ENCODE results near the gene GLI1. TPM values are rescaled to one million over a fixed set of nuclear protein-coding genes. Genes with fewer than 3 reads are reported as not detected.
A peak's percentile ranks its signal among the peaks of the same experiment; 100 is the strongest.
"Not testable (repeated sequence)": the region's sequence is repeated elsewhere in the genome, so short reads cannot be mapped to it uniquely, and the experiment has no call there.

Gene GLI1
- under 1 TPM; 0.10 to 0.22 TPM for total RNA-seq
- 0 to 0.68 reads per million in 2 donors for total RNA-seq

DNA sequence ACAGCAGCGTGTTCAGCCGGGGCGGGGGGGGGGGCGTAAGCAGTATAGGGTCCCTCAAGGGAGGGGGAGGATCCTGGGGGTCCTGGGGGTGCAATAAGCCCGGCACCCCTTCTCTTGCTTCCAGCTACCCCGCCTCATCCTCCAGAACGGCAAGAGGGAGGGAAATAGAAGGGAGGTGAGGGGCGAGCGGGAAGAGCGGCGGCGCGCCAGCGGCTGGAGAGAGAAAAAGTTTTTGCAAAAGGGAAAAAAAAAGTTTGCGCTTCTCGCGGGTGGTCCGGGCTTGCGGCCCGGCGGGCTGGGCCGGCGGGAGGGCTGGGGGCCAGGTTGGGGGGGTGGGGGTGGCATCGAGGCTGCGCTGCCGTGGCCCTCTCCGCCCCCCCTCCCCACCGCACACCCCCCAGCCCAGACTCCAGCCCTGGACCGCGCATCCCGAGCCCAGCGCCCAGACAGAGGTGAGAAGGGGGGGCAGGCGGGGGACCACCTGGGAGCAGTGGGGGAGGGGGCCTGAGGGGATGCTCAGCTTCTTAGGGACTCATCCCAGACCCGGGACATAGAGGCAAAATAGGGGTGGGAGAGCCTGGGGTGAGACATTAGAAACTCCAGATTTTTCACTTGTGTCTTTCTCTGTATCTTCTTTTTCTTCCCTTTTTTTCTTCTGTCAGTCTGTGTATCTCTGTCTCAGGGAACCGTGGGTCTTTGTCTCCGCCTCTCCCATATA is at the start of gene GLI1:
GLI1 (plus strand) TSS at position 36 of the 718 bp plus-strand sequence. CDS start 3,907 bp downstream, outside the sequence.
- Mint-ChIP-seq H3K4me3 (peak within 1 kb of the TSS; percentile 95), H3K4me1 (peaks cover 50% of the 10 kb centered on the region), H3K27ac (peak within 1 kb of the TSS; percentile 90), H3K36me3 (ENCODE audit: low read depth) (peaks cover 2% of the 10 kb centered on the region), H3K27me3 (peaks cover 15% of the 10 kb centered on the region)
- no peaks in the 10 kb centered on the region for H3K9me3 ChIP-seq (ENCODE audit: control insufficient read depth, low read length, poor library complexity, severe bottlenecking)
- no peak for ATAC-seq
- DNase-seq, result no peak

DNA sequence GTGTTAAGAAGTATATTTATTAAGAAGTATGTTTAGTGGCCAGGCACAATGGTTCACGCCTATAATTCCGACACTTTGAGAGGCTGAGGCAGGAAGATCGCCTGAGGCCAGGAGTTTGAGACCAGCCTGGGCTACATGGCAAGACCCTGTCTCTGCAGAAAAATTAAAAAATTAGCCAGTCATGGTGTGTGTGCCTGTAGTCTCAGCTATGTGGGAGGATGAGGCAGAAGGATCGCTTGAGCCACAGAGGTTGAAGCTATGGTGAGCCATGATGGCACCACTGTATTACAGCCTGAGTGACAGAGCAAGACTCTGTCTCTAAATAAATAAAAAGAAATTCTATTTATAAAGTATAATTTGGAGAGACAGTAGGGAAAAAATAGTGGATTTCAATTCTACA is 49.1 kb upstream of the GLI1 start:
- no peaks in the 10 kb centered on the region for H3K27me3 Mint-ChIP-seq

DNA sequence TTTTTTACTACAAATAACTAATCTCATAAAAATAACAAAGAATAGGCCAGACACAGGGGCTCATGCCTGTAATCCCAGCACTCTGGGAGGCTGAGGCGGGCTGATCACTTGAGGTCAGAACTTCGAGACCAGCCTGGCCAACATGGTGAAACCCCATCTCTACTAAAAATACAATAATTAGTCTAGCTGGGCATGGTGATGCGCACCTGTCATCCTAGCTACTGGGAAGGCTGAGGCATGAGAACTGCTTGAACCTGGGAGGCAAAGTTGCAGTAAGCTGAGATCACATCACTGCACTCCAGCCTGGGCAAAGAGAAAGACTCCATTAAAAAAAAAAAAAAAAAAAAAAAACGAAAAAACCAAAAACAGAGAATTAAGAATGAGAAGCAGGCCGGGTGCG is 45.4 kb upstream of the GLI1 start:
- not testable (repeated sequence) for H3K36me3 Mint-ChIP-seq (ENCODE audit: low read depth); H3K27ac Mint-ChIP-seq; H3K9me3 ChIP-seq (ENCODE audit: control insufficient read depth, low read length, poor library complexity, severe bottlenecking); DNase-seq; H3K27me3 Mint-ChIP-seq; H3K4me3 Mint-ChIP-seq; ATAC-seq
- peaks cover 35% of the 10 kb centered on the region for H3K4me1 Mint-ChIP-seq

More for the DNA sequence above, 49.1 kb upstream of the GLI1 start:
- Mint-ChIP-seq H3K4me1 (peaks cover 22% of the 10 kb centered on the region), H3K36me3 (ENCODE audit: low read depth) (no peaks in the 10 kb centered on the region), H3K4me3 (no peak overlapping the region), H3K27ac (no peak overlapping the region)
- DNase-seq, result no peak
- no peaks in the 10 kb centered on the region for H3K9me3 ChIP-seq (ENCODE audit: control insufficient read depth, low read length, poor library complexity, severe bottlenecking)
- ATAC-seq, result no peak

DNA sequence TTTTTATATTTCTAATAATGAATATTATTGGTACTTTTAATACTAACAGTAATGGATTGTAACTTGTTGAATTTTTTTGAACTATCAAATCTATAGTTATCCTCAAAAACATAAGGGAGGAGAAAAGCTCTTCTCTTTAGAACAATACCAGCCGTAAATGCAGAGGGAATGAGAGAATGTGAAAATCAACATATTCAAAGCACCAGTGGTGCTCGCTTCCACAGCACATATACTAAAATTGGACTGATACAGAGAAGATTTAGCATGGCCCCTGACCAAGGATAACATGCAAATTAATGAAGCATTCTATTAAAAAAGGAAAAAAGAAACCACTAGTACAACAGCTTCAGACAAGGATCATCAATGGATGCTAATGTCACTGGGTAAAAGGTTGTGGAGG is 44.5 kb upstream of the GLI1 start:
- H3K9me3 ChIP-seq (ENCODE audit: control insufficient read depth, low read length, poor library complexity, severe bottlenecking), result no peaks in the 10 kb centered on the region
- no peak for DNase-seq
- H3K4me1 Mint-ChIP-seq, result peaks cover 41% of the 10 kb centered on the region
- no peak overlapping the region for H3K27ac Mint-ChIP-seq
- no peak overlapping the region for H3K4me3 Mint-ChIP-seq
- no peaks in the 10 kb centered on the region for H3K27me3 Mint-ChIP-seq
- no peak for ATAC-seq
- peaks cover 8% of the 10 kb centered on the region for H3K36me3 Mint-ChIP-seq (ENCODE audit: low read depth)

DNA sequence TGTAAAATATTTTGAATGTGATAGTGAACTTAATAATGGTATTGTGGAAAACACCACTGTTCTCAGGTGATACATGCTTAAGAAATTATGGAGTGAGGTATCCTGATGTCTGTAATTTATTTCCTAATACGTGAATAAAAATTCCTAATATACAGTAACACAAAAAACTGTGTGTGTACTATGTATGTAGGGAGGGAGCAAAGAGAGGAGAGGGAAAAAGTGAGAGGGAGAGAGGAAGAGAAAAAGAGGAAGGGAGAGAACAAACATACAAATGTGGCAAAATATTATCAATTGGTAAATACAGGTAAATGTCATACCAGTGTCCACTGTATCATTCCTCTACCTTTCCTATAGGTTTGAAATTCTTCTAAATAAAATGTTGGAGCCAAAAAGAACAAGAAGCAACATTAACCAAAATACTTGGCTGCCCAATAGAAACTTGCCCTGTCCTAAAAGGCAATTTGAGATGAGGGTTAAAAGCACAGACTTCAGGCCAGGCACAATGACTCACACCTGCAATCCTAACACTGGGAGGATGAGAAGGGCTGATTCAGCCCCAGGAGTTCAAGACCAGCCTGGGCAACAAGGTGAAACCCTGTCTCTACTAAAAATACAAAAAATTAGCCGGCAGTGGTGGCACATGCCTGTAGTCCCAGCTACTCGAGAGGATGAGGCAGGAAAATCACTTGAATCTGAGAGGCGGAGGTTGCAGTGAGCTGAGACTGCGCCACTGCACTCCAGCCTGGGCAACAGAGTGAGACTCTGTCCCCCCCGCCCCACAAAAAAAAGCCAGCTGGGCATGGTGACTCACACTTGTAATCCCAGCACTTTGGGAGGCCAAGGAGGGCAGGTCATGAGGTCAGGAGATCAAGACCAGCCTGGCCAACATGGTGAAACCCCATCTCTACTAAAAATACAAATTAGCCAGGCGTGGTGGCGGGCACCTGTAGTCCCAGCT is 43.3 kb upstream of the GLI1 start:
- H3K9me3 ChIP-seq (ENCODE audit: control insufficient read depth, low read length, poor library complexity, severe bottlenecking), result no peaks in the 10 kb centered on the region
- DNase-seq, result no peak
- Mint-ChIP-seq H3K4me3 (no peak overlapping the region), H3K4me1 (peaks cover 47% of the 10 kb centered on the region), H3K27ac (no peak overlapping the region), H3K27me3 (no peaks in the 10 kb centered on the region), H3K36me3 (ENCODE audit: low read depth) (peaks cover 14% of the 10 kb centered on the region)
- ATAC-seq, result no peak

DNA sequence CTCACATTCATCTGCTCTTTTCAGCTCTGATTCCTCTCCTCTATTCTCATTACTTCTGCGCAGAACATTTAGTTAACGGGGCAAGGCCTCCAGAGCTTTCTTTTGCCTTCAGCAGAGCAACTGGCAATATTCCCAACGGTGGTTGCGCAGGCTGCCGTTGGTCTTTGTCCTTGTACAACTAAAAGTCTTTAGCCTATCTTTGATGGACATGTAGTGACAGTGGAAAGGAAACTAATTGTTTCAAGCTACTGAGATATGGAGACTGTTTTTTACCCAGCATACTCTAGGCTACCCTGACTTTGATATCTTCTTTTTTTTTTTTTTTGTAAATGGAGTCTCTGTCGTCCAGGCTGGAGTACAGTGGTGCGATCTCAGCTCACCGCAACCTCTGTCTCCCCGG is 41.3 kb upstream of the GLI1 start:
- no peaks in the 10 kb centered on the region for H3K27me3 Mint-ChIP-seq
- no peak overlapping the region for H3K4me3 Mint-ChIP-seq
- ATAC-seq (no peak), DNase-seq (no peak)
- H3K4me1 Mint-ChIP-seq, result peaks cover 43% of the 10 kb centered on the region
- peaks cover 14% of the 10 kb centered on the region for H3K36me3 Mint-ChIP-seq (ENCODE audit: low read depth)
- peak overlapping the region; percentile 83 for H3K27ac Mint-ChIP-seq
- H3K9me3 ChIP-seq (ENCODE audit: control insufficient read depth, low read length, poor library complexity, severe bottlenecking), result no peaks in the 10 kb centered on the region

DNA sequence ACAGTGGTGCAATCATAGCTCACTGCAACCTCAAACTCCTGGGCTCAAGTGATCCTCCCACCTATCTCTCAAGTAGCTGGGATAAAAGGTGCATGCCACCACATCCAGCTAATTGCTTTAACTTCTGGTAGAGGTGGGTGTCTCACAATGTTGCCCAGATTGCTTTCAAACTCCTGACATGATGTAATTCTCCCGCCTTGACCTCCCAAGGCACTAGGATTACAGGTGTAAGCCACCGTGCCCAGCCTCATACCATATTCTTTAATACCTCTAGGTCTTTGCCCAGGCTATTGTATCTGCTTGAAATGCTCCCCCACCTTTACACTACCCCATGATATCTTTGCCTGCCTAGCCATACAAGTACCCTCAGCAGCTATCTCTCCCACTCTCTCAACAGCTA is 40.1 kb upstream of the GLI1 start:
- H3K9me3 ChIP-seq (ENCODE audit: control insufficient read depth, low read length, poor library complexity, severe bottlenecking), result no peaks in the 10 kb centered on the region
- Mint-ChIP-seq H3K4me1 (peaks cover 45% of the 10 kb centered on the region), H3K27ac (peak overlapping the region; percentile 57), H3K4me3 (no peak overlapping the region), H3K27me3 (no peaks in the 10 kb centered on the region), H3K36me3 (ENCODE audit: low read depth) (peaks cover 16% of the 10 kb centered on the region)
- DNase-seq, result no peak
- no peak for ATAC-seq

DNA sequence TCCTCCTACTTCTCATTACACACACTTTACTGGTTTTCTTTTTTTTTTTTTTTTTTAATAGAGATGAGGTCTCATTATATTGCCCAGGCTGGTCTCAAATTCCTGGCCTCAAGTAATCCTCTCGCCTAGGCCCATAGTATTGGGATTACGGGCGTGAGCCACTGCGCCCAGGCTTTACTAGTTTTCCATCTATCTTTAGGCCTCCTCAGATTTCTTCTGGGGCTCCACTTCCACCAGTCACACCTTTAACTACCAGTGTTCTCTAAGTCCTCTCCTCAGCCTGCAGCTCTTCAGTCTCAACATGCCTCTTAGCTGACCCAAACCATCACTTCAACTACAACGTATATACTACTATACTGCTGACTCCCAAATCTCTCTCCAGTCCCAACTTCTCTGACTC is 39.1 kb upstream of the GLI1 start:
- peak overlapping the region; percentile 57 for H3K27ac Mint-ChIP-seq
- no peaks in the 10 kb centered on the region for H3K9me3 ChIP-seq (ENCODE audit: control insufficient read depth, low read length, poor library complexity, severe bottlenecking)

DNA sequence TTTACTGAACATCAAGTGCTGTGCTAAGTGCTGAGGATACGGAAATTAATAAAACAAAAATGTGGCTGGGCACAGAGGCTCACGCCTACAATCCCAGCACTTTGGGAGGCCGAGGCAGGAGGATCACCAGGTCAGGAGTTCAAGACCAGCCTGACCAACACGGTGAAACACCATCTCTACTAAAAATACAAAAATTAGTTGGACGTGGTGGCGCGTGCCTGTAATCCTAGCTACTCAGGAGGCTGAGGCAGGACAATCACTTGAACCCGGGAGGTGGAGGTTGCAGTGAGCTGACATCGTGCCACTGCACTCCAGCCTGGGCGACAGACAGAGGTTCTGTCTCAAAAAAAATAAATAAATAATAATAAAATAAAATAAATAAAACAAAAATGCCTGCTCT is 32.6 kb upstream of the GLI1 start:
- not testable (repeated sequence) for H3K9me3 ChIP-seq (ENCODE audit: control insufficient read depth, low read length, poor library complexity, severe bottlenecking); ATAC-seq; DNase-seq; H3K36me3 Mint-ChIP-seq (ENCODE audit: low read depth); H3K27ac Mint-ChIP-seq; H3K27me3 Mint-ChIP-seq; H3K4me3 Mint-ChIP-seq
- peaks cover 40% of the 10 kb centered on the region for H3K4me1 Mint-ChIP-seq

More for the DNA sequence above, 39.1 kb upstream of the GLI1 start:
- Mint-ChIP-seq H3K27me3 (no peaks in the 10 kb centered on the region), H3K4me3 (no peak overlapping the region), H3K36me3 (ENCODE audit: low read depth) (peaks cover 16% of the 10 kb centered on the region), H3K4me1 (peaks cover 41% of the 10 kb centered on the region)
- ATAC-seq (no peak), DNase-seq (no peak)

DNA sequence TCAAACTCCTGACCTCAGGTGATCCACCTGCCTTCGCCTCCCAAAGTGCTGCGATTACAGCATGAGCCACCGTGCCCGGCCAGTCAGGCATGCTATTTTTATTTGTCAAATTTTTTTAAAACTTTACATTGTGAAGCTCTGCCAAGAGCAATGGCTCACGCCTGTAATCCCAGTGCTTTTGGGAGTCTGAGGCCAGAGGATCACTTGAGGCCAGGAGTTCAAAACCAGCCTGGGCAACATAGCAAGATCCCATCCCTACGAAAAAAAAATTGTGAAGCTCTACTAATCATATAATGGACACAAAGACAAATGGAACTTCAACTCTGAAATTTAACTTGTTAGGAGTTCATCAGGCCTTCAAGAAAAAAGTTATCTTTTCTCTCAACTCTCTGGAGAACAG is 30.6 kb upstream of the GLI1 start:
- ATAC-seq, result no peak
- Mint-ChIP-seq H3K36me3 (ENCODE audit: low read depth) (peaks cover 2% of the 10 kb centered on the region), H3K4me3 (peak overlapping the region; percentile 96), H3K4me1 (peaks cover 37% of the 10 kb centered on the region), H3K27ac (peak overlapping the region; percentile 99), H3K27me3 (no peaks in the 10 kb centered on the region)
- H3K9me3 ChIP-seq (ENCODE audit: control insufficient read depth, low read length, poor library complexity, severe bottlenecking), result no peaks in the 10 kb centered on the region
- no peak for DNase-seq

DNA sequence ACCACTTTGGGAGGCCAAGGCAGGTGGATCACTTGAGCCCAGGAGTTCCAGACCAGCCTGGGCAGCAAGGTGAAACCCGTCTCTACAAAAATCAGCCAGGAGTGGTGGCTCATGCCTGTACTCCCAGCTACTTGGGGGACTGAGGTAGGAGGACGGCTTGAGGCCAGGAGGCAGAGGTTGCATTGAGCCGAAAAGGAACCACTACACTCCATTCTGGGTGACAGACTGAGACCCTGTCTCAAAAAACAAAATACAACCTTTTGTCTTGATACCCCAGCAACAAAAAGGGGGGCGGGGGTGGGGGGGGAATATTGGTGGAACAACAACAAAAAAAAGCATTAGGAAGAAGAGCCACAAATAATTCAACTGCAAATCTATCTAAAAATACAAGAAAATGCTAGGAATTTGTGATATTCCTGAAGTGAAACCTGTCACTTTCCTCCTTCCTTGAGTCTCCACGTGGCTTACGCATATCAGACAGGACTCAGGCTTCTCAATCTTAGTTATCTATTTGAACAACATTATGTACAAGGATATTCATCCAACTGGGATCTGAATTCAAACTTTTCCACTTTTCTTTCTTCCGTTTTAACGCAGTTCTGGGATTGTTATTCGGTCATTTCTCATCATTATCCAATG is 30.0 kb upstream of the GLI1 start:
- DNase-seq, result no peak
- H3K9me3 ChIP-seq (ENCODE audit: control insufficient read depth, low read length, poor library complexity, severe bottlenecking), result no peaks in the 10 kb centered on the region
- ATAC-seq, result no peak
- Mint-ChIP-seq H3K4me1 (peaks cover 34% of the 10 kb centered on the region), H3K4me3 (peak overlapping the region; percentile 96), H3K27ac (peak overlapping the region; percentile 99), H3K36me3 (ENCODE audit: low read depth) (no peaks in the 10 kb centered on the region), H3K27me3 (no peaks in the 10 kb centered on the region)

DNA sequence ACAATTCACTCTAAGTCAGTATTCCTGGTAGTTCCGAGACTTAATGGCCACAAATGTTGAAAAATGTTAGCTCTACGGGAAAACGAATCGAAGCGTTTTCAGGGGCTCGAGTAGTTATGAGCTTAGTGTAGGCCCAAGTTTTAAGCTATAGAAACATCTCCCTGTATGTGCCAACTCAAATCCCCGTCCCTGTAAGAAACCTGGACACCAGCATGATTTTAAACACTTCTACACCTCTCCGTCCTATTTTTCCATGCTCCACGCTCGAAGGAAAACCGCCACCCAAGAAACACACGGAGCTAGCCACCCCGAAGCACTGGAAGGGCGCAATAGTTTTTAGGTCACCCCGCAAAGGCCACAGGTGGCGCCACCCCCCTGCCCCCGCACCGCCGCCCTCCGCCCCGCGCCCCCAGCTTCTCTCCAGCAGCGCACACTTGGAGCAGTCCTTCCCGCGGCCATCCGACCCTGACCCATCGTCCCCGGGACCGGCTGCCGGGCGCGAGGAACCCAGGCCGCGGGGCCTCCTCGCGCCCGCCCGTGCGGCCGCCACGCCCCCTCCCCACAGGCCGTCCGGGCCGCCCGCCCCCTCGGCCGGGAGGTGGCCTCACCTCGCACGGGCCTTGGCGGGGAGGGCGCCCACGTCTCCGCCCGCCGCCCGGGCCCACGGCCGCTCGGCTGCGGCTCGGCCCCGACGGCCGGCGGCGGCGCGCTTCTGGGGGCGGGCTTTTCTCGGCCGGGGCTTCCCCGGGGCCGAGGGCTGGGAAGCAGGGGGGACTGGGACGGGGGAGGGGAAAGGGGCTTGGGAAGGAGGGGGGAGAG is 29.3 kb upstream of the GLI1 start:
- Mint-ChIP-seq H3K4me3 (peak overlapping the region; percentile 96), H3K27ac (peak overlapping the region; percentile 99), H3K36me3 (ENCODE audit: low read depth) (no peaks in the 10 kb centered on the region), H3K27me3 (no peaks in the 10 kb centered on the region), H3K4me1 (peaks cover 36% of the 10 kb centered on the region)
- DNase-seq, result peak in 1 of 3 donors; percentile 58
- no peaks in the 10 kb centered on the region for H3K9me3 ChIP-seq (ENCODE audit: control insufficient read depth, low read length, poor library complexity, severe bottlenecking)
- peak; percentile 72 for ATAC-seq

All from T-helper 17 cell (primary cell).